RWPE2 (cell line): Measurements from ENCODE around the gene PAPPA.

Source experiments
- ATAC-seq: fragments of 200-7000 bp; cut with Tn5 transposase; 3 replicates; pipeline ENCODE4 v1.9.1; 2021; ENCODE audit warnings: low read depth
- DNase-seq: peaks from one replicate; pipeline ENCODE4 v3.0.0-alpha.2; 2020; ENCODE audit warnings: low spot score
- H3K27ac ChIP-seq: fragments of 450-650 bp; 2 replicates; pipeline ENCODE4 v1.5.1; 2017; ENCODE audit warnings: mild to moderate bottlenecking; ENCODE audit not compliant: poor library complexity, severe bottlenecking
- H3K27me3 ChIP-seq: fragments of 250-450 bp; sonication (Bioruptor Pico); 2 replicates; pipeline ENCODE4 v1.5.1; 2021; ENCODE audit warnings: mild to moderate bottlenecking, moderate library complexity; ENCODE audit not compliant: insufficient read depth, poor library complexity, severe bottlenecking
- H3K36me3 ChIP-seq: fragments of 250-450 bp; sonication (Bioruptor Pico); 2 replicates; pipeline ENCODE4 v1.5.1; 2020; ENCODE audit warnings: low read depth, mild to moderate bottlenecking, moderate library complexity
- H3K4me1 ChIP-seq: fragments of 250-450 bp; sonication (Bioruptor Pico); 2 replicates; pipeline ENCODE4 v1.5.1; 2021; ENCODE audit warnings: mild to moderate bottlenecking, moderate library complexity; ENCODE audit not compliant: insufficient read depth, poor library complexity, severe bottlenecking
- H3K4me3 ChIP-seq: fragments of 250-450 bp; sonication (Bioruptor Pico); 2 replicates; pipeline ENCODE4 v1.5.1; 2021; ENCODE audit warnings: mild to moderate bottlenecking, moderate library complexity; ENCODE audit not compliant: severe bottlenecking
- H3K9me3 ChIP-seq: fragments of 250-450 bp; sonication (Bioruptor Pico); 2 replicates; pipeline ENCODE4 v1.5.1; 2021; ENCODE audit warnings: mild to moderate bottlenecking, moderate library complexity; ENCODE audit not compliant: severe bottlenecking
- CTCF ChIP-seq: fragments of 450-650 bp; IDR thresholded peaks from one replicate; pipeline ENCODE4 v1.5.1; 2017; ENCODE audit warnings: mild to moderate bottlenecking, moderate library complexity; ENCODE audit not compliant: poor library complexity, severe bottlenecking

The PAPPA gene

GRCh38 chr9:116230051-116230632 lies 76.6 kb downstream of the PAPPA start:
- Histone ChIP-seq H3K4me3 (no peak overlapping the region), H3K36me3 (no peaks in the 10 kb centered on the region), H3K27ac (no peak overlapping the region), H3K27me3 (no peaks in the 10 kb centered on the region), H3K4me1 (peaks cover 23% of the 10 kb centered on the region), H3K9me3 (no peaks in the 10 kb centered on the region)
- no peak for TF ChIP-seq CTCF
- DNase-seq (no peak), ATAC-seq (no peak)

- Histone ChIP-seq H3K27ac (peak overlapping the region; percentile 59), H3K4me1 (peaks cover 24% of the 10 kb centered on the region), H3K9me3 (no peaks in the 10 kb centered on the region), H3K36me3 (no peaks in the 10 kb centered on the region), H3K4me3 (no peak overlapping the region), H3K27me3 (no peaks in the 10 kb centered on the region)
- no peak for TF ChIP-seq CTCF
- DNase-seq (no peak), ATAC-seq (peak; percentile 51)
These were observed 79.0 kb downstream of the PAPPA start for GRCh38 chr9:116232424-116233159.

DNA sequence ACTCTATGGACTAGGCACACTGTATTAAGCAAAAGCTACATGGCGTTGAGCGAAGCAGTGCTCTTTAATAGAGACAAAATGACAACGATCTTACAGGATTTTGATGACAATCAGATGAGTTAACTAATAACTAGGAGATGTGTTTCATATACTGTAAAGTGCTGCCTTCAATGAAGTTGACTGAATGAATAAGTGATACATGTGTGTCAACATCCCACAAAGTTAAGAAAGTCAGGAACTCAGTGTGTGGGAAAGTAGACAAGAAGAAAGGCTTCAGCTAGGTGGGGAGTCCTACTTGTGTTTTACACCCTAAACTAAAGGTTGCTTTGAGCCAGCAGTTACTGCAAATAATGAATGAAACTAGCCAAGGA lies 79.6 kb downstream of the PAPPA start:
- Histone ChIP-seq H3K27ac (peak overlapping the region; percentile 59), H3K4me1 (peaks cover 30% of the 10 kb centered on the region), H3K4me3 (no peak overlapping the region), H3K9me3 (no peaks in the 10 kb centered on the region), H3K36me3 (no peaks in the 10 kb centered on the region), H3K27me3 (no peaks in the 10 kb centered on the region)
- no peak for TF ChIP-seq CTCF
- ATAC-seq, result no peak
- no peak for DNase-seq

DNA sequence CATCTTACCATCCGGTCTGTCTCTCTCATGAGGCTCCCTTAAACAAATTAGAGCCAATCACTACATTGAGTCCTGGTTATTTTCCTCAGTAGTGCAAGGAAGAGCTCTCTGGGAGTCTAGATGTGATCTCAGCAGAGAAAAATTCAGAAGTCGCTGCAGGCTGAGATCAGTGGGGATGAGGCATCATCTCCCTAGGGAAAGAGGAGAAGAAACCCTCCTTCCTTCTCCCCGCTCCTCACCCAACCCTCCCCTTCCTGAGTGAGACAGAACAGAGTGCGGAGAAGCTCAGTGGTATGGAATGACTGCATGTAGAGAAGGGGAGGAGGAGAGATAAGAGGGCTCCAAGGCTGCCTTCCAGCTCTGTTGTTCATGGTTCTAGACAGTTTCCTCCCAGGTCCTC lies 80.5 kb downstream of the PAPPA start:
- DNase-seq (no peak), ATAC-seq (peak; percentile 75)
- TF ChIP-seq CTCF, result no peak
- Histone ChIP-seq H3K9me3 (no peaks in the 10 kb centered on the region), H3K27ac (peak overlapping the region; percentile 59), H3K4me3 (no peak overlapping the region), H3K4me1 (peaks cover 31% of the 10 kb centered on the region), H3K36me3 (no peaks in the 10 kb centered on the region), H3K27me3 (no peaks in the 10 kb centered on the region)

GRCh38 chr9:116236979-116237378 lies 83.4 kb downstream of the PAPPA start:
- no peak for DNase-seq
- Histone ChIP-seq H3K36me3 (no peaks in the 10 kb centered on the region), H3K4me3 (no peak overlapping the region), H3K27me3 (no peaks in the 10 kb centered on the region), H3K4me1 (peaks cover 31% of the 10 kb centered on the region), H3K27ac (no peak overlapping the region), H3K9me3 (no peaks in the 10 kb centered on the region)
- no peak for ATAC-seq
- TF ChIP-seq CTCF, result no peak
